ENCODE measurements around the gene NAA60. TPM values are rescaled to one million over a fixed set of nuclear protein-coding genes. Genes with fewer than 3 reads are reported as not detected.

The NAA60 gene
- total and polyA plus RNA-seq, 2 of the 13 experiments (the other 11 are each of a cell fraction or from before 2014, with no cell fraction given), result 14.7 to 32.0 TPM

DNA sequence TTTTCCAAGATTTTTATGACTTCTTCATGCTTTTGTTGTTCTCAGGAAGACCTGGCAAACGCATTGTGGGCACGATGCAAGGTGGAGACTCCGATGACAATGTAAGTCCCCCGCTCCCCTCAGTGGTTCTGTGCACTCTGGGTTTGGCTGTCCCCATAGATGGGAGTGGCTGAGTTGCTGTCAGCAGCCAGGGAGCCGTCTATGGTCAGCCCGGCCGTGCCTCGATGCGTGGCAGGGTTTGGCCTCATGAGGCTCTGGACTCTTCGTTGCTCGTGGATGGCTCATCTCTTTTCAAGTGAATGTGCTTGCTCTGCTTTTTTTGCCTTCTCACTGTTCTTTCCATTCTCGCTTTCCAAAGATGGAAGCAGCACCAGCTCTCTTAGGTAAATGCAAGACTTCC is 89.3 kb downstream of the NAA60 start:
- WGBS (ENCODE audit: low lambda C conversion rate), result 98% methylated on average over 12 of the region's 12 CpGs
- CTCF ChIA-PET (ENCODE audit: low intra/inter-chr PET ratio, low total read pairs), result no interaction called here
- no peak for ATAC-seq

More for the DNA sequence above, 89.3 kb downstream of the NAA60 start:
- intact Hi-C loops (cut with micrococcal nuclease; ENCODE audit: unreplicated experiment), result no loop called here
- no peaks in the 10 kb centered on the region for H4K20me1 ChIP-seq (ENCODE audit: insufficient read depth, low read length)
- peaks cover 10 to 41% of the 10 kb centered on the region in 2 experiments for H3K36me3 ChIP-seq (replicated peaks in 1 of 2; ENCODE audit: control insufficient read depth in 1 of 2, insufficient read depth in 2 of 2, low read length in 2 of 2)
- DNase-seq (ENCODE audit: low spot score), result no peak
- no peak overlapping the region for H3K4me3 ChIP-seq (replicated peaks in 1 of 3; ENCODE audit: insufficient read depth in 1 of 3, low read depth in 2 of 3, low read length in 3 of 3)
- TF ChIP-seq ZNF792 (CRISPR knock-in tag; IDR thresholded peaks at IDR 0.05) (no peak), MXI1 (IDR thresholded peaks at IDR 0.05; ENCODE audit: borderline replicate concordance, low read depth, low read length) (no peak), PPARG (CRISPR knock-in tag; conservative IDR thresholded peaks at IDR 0.05) (no peak), ZNF180 (CRISPR knock-in tag; IDR thresholded peaks at IDR 0.05; ENCODE audit: borderline replicate concordance, low read depth) (no peak), NRL (CRISPR knock-in tag; IDR thresholded peaks at IDR 0.05; ENCODE audit: borderline replicate concordance) (no peak), ZNF737 (CRISPR knock-in tag; IDR thresholded peaks at IDR 0.05; ENCODE audit: borderline replicate concordance) (no peak), FOXJ3 (CRISPR knock-in tag; IDR thresholded peaks at IDR 0.05; ENCODE audit: borderline replicate concordance) (no peak), ZBTB8A (CRISPR knock-in tag; IDR thresholded peaks at IDR 0.05; ENCODE audit: borderline replicate concordance, low read depth) (no peak), ZNF550 (CRISPR knock-in tag; IDR thresholded peaks at IDR 0.05; ENCODE audit: borderline replicate concordance) (no peak), NCOR1 (IDR thresholded peaks at IDR 0.05; ENCODE audit: borderline replicate concordance, low read length) (no peak), HIVEP1 (CRISPR knock-in tag; IDR thresholded peaks at IDR 0.05) (no peak), PHF20 (CRISPR knock-in tag; IDR thresholded peaks at IDR 0.05) (no peak)
- TF ChIP-seq, protein P1, sequence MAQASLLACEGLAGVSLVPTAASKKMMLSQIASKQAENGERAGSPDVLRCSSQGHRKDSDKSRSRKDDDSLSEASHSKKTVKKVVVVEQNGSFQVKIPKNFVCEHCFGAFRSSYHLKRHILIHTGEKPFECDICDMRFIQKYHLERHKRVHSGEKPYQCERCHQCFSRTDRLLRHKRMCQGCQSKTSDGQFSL (CRISPR knock-in tag; IDR thresholded peaks at IDR 0.05), result no peak
- TF ChIP-seq, protein P2, sequence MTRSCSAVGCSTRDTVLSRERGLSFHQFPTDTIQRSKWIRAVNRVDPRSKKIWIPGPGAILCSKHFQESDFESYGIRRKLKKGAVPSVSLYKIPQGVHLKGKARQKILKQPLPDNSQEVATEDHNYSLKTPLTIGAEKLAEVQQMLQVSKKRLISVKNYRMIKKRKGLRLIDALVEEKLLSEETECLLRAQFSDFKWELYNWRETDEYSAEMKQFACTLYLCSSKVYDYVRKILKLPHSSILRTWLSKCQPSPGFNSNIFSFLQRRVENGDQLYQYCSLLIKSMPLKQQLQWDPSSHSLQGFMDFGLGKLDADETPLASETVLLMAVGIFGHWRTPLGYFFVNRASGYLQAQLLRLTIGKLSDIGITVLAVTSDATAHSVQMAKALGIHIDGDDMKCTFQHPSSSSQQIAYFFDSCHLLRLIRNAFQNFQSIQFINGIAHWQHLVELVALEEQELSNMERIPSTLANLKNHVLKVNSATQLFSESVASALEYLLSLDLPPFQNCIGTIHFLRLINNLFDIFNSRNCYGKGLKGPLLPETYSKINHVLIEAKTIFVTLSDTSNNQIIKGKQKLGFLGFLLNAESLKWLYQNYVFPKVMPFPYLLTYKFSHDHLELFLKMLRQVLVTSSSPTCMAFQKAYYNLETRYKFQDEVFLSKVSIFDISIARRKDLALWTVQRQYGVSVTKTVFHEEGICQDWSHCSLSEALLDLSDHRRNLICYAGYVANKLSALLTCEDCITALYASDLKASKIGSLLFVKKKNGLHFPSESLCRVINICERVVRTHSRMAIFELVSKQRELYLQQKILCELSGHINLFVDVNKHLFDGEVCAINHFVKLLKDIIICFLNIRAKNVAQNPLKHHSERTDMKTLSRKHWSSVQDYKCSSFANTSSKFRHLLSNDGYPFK (CRISPR knock-in tag; IDR thresholded peaks at IDR 0.05; ENCODE audit: borderline replicate concordance), result no peak
- no peak overlapping the region for H2AFZ ChIP-seq (ENCODE audit: low read length)
- no peak overlapping the region for H3K27ac ChIP-seq (ENCODE audit: extremely low read length, insufficient read depth, low read length)
- H3K9me3 ChIP-seq (ENCODE audit: low read length), result no peaks in the 10 kb centered on the region
- no peaks in the 10 kb centered on the region for H3K27me3 ChIP-seq (ENCODE audit: control insufficient read depth in 1 of 2, insufficient read depth in 2 of 2, low read length in 2 of 2)
- no peak overlapping the region for H3K9ac ChIP-seq (ENCODE audit: insufficient read depth, low read depth, low read length)
- H3K79me2 ChIP-seq (ENCODE audit: insufficient read depth, low read length), result no peaks in the 10 kb centered on the region
- no peaks in the 10 kb centered on the region for H3K4me1 ChIP-seq (ENCODE audit: insufficient read depth, low read length)
- no peak for FAIRE-seq
- POLR2A ChIA-PET, result no interaction called here
- no TSS peak for BruUV-seq (replicated peaks)
- in situ Hi-C loops (cut with HindIII; ENCODE audit: extremely low pct_ligation_motif_present, low pct_unique_long_range_greater_than_20kb), result no loop called here
- H3K4me2 ChIP-seq (ENCODE audit: low read depth, low read length), result no peak overlapping the region
